OCI-LY7 (cell line): ENCODE results near the gene FAM181A.

Experiments used
- CTCF ChIP-seq: fragments of 200-600 bp; sonication (generic); conservative IDR thresholded peaks from 2 replicates; pipeline ENCODE4 v1.5.1; 2014; ENCODE audit warnings: mild to moderate bottlenecking, antibody characterized with exemption, low read length, moderate library complexity, mixed read lengths
- EZH2phosphoT487 ChIP-seq: fragments of 200-600 bp; sonication (generic); IDR thresholded peaks from 2 replicates; pipeline ENCODE4 v1.6.1; 2018; ENCODE audit warnings: low read depth, borderline replicate concordance, mild to moderate bottlenecking, mixed run types, antibody characterized with exemption, low read length, moderate library complexity, mixed read lengths

- no peak for TF ChIP-seq CTCF
- no peak for TF ChIP-seq EZH2phosphoT487
Observed at GRCh38 chr14:93974299-93974698, 47.2 kb downstream of the FAM181A start.
